ENCODE measurements around the gene PDCL3.

GRCh38 chr2:100518801-100519200 is 44.0 kb upstream of the PDCL3 start:
- TF ChIP-seq CTCF (IDR thresholded peaks at IDR 0.05) (no peak), POLR2A (IDR thresholded peaks at IDR 0.05) (no peak)

Data from prostate gland (tissue), 2 donors.